Neural cell (in vitro differentiated cells): ENCODE data around the gene TEX35. TPM values are rescaled to one million over a fixed set of nuclear protein-coding genes. Genes with fewer than 3 reads are reported as not detected.

Experiments
- H2AFZ ChIP-seq: fragments of 200-600, 300-800 bp; sonication (generic), shearing (Covaris generic); 2 replicates; pipeline ENCODE4 v1.6.0; 2014; ENCODE audit warnings: low read depth, mild to moderate bottlenecking, antibody characterized with exemption, low read length, moderate library complexity
- H3F3A ChIP-seq: fragments of 200-600 bp; shearing (Covaris generic); 2 replicates; pipeline ENCODE4 v1.6.1; 2016; ENCODE audit warnings: mild to moderate bottlenecking, moderate library complexity, mixed read lengths, antibody characterized with exemption, low read length; ENCODE audit not compliant: insufficient read depth, poor library complexity, severe bottlenecking
- H3K27ac ChIP-seq: fragments of 200-600, 300-800 bp; sonication (generic), shearing (Covaris generic); 2 replicates; pipeline ENCODE4 v1.5.1; 2014; ENCODE audit warnings: mild to moderate bottlenecking, low read length, moderate library complexity
- H3K27me3 ChIP-seq: fragments of 300-800, 200-600 bp; sonication (generic), shearing (Covaris generic); 2 replicates; pipeline ENCODE4 v1.6.0; 2014; ENCODE audit warnings: mild to moderate bottlenecking, low read depth, low read length, moderate library complexity; ENCODE audit not compliant: insufficient read depth
- H3K36me3 ChIP-seq: fragments of 300-800, 200-600 bp; sonication (generic), shearing (Covaris generic); 2 replicates; pipeline ENCODE4 v1.5.1; 2014; ENCODE audit warnings: mild to moderate bottlenecking, antibody characterized with exemption, low read length, moderate library complexity; ENCODE audit not compliant: insufficient read depth
- H3K4me2 ChIP-seq: fragments of 300-800, 200-600 bp; sonication (generic), shearing (Covaris generic); 2 replicates; pipeline ENCODE4 v1.6.0; 2014; ENCODE audit warnings: mild to moderate bottlenecking, low read length
- H3K4me3 ChIP-seq: fragments of 300-800, 200-600 bp; sonication (generic), shearing (Covaris generic); 2 replicates; pipeline ENCODE4 v1.5.1; 2014; ENCODE audit warnings: mild to moderate bottlenecking, low read length, moderate library complexity
- H3K79me2 ChIP-seq: fragments of 200-600 bp; shearing (Covaris generic); replicated peaks from 2 replicates; pipeline ENCODE4 v1.6.0; 2014; ENCODE audit warnings: mild to moderate bottlenecking, low read length, moderate library complexity; ENCODE audit not compliant: insufficient read depth
- H3K9ac ChIP-seq: fragments of 300-800, 200-600 bp; sonication (generic), shearing (Covaris generic); 2 replicates; pipeline ENCODE4 v1.6.1; 2016; ENCODE audit warnings: mild to moderate bottlenecking, low read length, mixed read lengths
- H3K9me2 ChIP-seq: fragments of 200-600 bp; shearing (Covaris generic); 2 replicates; pipeline ENCODE4 v1.6.1; 2016; ENCODE audit warnings: mild to moderate bottlenecking, low read length, mixed read lengths; ENCODE audit not compliant: insufficient read depth
- H3K9me3 ChIP-seq: fragments of 200-600, 300-800 bp; sonication (generic), shearing (Covaris generic); 2 replicates; pipeline ENCODE4 v1.6.1; 2016; ENCODE audit warnings: mild to moderate bottlenecking, mixed run types, low read length, moderate library complexity, mixed read lengths
- H4K20me1 ChIP-seq: fragments of 200-600 bp; shearing (Covaris generic); 2 replicates; pipeline ENCODE4 v1.6.1; 2016; ENCODE audit warnings: mild to moderate bottlenecking, mixed run types; ENCODE audit not compliant: insufficient read depth
- EP300 ChIP-seq: fragments of 450-650 bp; conservative IDR thresholded peaks from 2 replicates; pipeline ENCODE4 v1.6.1; 2014; ENCODE audit warnings: antibody characterized with exemption, mild to moderate bottlenecking, moderate library complexity; ENCODE audit not compliant: poor library complexity, severe bottlenecking
- EZH2 ChIP-seq: fragments of 200-600, 300-800 bp; shearing (Covaris generic), sonication (generic); IDR thresholded peaks from 2 replicates; pipeline ENCODE4 v1.6.1; 2014; ENCODE audit warnings: antibody characterized with exemption, low read length, borderline replicate concordance, mild to moderate bottlenecking; ENCODE audit not compliant: insufficient read depth, poor library complexity, severe bottlenecking
- MXI1 ChIP-seq: fragments of 450-650 bp; conservative IDR thresholded peaks from 2 replicates; pipeline ENCODE4 v1.6.1; 2014; ENCODE audit warnings: antibody characterized with exemption, mild to moderate bottlenecking; ENCODE audit not compliant: poor library complexity, severe bottlenecking
- POLR2AphosphoS5 ChIP-seq: IDR thresholded peaks from 2 replicates; pipeline ENCODE4 v1.6.1; 2012
- SMC3 ChIP-seq: fragments of 450-650 bp; conservative IDR thresholded peaks from 2 replicates; pipeline ENCODE4 v1.6.1; 2014; ENCODE audit warnings: antibody characterized with exemption, mild to moderate bottlenecking, moderate library complexity; ENCODE audit not compliant: poor library complexity
- TAF1 ChIP-seq: IDR thresholded peaks from 2 replicates; pipeline ENCODE4 v1.6.1; 2012; ENCODE audit warnings: low read depth
- polyA plus RNA-seq: library from polyadenylated mRNA; depleted of rRNA; stranded (reverse); fragments of >200 nt; gene quantifications from 2 replicates; pipeline ENCODE4 v1.2.3, GENCODE V29; 2014
- TF ChIP-seq, protein P1 (sequence below): IDR thresholded peaks from 2 replicates; pipeline ENCODE4 v1.6.1; 2012; ENCODE audit warnings: borderline replicate concordance
- TF ChIP-seq, protein P2 (sequence below): fragments of 450-650 bp; IDR thresholded peaks from 2 replicates; pipeline ENCODE4 v1.5.1; 2014; ENCODE audit warnings: antibody characterized with exemption, mild to moderate bottlenecking, moderate library complexity; ENCODE audit not compliant: poor library complexity, severe bottlenecking

TEX35 gene
- polyA plus RNA-seq, 1 donor from 2014 or later: not detected

DNA sequence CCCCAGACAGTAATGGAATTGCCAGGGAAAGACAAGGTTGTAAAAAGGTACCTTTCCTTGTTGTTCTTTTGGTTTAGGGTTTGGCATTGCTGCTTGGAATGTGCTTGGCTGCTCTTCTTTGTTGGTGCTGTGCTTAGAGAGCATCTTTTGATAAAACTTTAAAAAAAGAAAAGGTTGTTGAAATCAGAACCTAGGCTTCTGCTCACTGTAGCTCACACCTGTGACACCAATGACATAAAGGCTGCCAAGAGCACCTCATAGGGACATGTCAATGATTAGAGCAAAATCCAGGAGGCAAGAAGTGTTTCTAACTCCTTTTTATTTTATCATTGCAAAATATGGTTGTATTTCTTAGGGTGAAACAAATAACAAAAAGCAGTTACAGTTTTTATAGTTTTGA is 45.1 kb upstream of the TEX35 start:
- Histone ChIP-seq H3K4me2 (no peak overlapping the region), H3K36me3 (peaks cover 13% of the 10 kb centered on the region), H3K27ac (no peak overlapping the region), H3K4me3 (no peak overlapping the region), H3F3A (no peaks in the 10 kb centered on the region), H3K79me2 (no peaks in the 10 kb centered on the region), H2AFZ (no peak overlapping the region), H3K9me3 (no peaks in the 10 kb centered on the region), H3K9ac (no peak overlapping the region), H3K9me2 (no peaks in the 10 kb centered on the region), H4K20me1 (no peaks in the 10 kb centered on the region), H3K27me3 (no peaks in the 10 kb centered on the region)
- TF ChIP-seq, protein P1, sequence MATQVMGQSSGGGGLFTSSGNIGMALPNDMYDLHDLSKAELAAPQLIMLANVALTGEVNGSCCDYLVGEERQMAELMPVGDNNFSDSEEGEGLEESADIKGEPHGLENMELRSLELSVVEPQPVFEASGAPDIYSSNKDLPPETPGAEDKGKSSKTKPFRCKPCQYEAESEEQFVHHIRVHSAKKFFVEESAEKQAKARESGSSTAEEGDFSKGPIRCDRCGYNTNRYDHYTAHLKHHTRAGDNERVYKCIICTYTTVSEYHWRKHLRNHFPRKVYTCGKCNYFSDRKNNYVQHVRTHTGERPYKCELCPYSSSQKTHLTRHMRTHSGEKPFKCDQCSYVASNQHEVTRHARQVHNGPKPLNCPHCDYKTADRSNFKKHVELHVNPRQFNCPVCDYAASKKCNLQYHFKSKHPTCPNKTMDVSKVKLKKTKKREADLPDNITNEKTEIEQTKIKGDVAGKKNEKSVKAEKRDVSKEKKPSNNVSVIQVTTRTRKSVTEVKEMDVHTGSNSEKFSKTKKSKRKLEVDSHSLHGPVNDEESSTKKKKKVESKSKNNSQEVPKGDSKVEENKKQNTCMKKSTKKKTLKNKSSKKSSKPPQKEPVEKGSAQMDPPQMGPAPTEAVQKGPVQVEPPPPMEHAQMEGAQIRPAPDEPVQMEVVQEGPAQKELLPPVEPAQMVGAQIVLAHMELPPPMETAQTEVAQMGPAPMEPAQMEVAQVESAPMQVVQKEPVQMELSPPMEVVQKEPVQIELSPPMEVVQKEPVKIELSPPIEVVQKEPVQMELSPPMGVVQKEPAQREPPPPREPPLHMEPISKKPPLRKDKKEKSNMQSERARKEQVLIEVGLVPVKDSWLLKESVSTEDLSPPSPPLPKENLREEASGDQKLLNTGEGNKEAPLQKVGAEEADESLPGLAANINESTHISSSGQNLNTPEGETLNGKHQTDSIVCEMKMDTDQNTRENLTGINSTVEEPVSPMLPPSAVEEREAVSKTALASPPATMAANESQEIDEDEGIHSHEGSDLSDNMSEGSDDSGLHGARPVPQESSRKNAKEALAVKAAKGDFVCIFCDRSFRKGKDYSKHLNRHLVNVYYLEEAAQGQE: no peak
- TF ChIP-seq EP300 (no peak), POLR2AphosphoS5 (no peak), TAF1 (no peak), SMC3 (no peak), EZH2 (no peak)
- TF ChIP-seq, protein P2, sequence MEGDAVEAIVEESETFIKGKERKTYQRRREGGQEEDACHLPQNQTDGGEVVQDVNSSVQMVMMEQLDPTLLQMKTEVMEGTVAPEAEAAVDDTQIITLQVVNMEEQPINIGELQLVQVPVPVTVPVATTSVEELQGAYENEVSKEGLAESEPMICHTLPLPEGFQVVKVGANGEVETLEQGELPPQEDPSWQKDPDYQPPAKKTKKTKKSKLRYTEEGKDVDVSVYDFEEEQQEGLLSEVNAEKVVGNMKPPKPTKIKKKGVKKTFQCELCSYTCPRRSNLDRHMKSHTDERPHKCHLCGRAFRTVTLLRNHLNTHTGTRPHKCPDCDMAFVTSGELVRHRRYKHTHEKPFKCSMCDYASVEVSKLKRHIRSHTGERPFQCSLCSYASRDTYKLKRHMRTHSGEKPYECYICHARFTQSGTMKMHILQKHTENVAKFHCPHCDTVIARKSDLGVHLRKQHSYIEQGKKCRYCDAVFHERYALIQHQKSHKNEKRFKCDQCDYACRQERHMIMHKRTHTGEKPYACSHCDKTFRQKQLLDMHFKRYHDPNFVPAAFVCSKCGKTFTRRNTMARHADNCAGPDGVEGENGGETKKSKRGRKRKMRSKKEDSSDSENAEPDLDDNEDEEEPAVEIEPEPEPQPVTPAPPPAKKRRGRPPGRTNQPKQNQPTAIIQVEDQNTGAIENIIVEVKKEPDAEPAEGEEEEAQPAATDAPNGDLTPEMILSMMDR: no peak

DNA sequence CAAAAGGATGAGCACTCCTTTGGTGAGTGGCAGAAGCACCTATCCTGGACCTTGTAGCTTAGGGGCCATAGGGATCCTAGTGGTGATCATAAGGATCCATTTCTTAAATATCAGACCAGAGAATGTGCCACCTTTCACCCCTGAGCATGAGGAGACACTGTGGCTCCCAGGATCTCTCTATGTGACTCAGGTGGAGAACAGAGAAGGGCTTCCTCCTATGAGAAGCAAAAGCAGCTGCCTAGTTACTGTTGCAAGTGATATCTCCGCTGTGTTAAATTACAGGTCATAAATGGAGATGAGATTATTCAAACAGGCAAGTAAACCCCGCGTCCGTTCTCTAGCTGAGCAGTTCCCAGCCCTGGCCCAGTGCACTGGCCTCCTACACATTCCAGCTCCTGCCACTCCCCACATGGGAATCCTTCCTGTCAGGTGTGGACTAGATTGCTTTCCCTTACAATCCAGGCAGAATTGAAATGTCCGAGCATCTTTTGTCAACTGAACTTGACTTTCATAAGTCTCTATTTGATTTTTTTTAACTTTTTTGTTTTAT is 42.4 kb upstream of the TEX35 start:
- Histone ChIP-seq H3K4me2 (no peak overlapping the region), H3F3A (no peaks in the 10 kb centered on the region), H3K79me2 (no peaks in the 10 kb centered on the region), H3K27ac (no peak overlapping the region), H3K9me2 (no peaks in the 10 kb centered on the region), H2AFZ (no peak overlapping the region), H3K27me3 (no peaks in the 10 kb centered on the region), H4K20me1 (no peaks in the 10 kb centered on the region), H3K9ac (no peak overlapping the region), H3K4me3 (no peak overlapping the region), H3K36me3 (peaks cover 24% of the 10 kb centered on the region), H3K9me3 (no peaks in the 10 kb centered on the region)
- TF ChIP-seq, protein P1: no peak
- TF ChIP-seq SMC3 (no peak), MXI1 (no peak), TAF1 (no peak)
- TF ChIP-seq, protein P2: no peak
